ENCODE measurements around the gene HTRA2. TPM values are rescaled to one million over a fixed set of nuclear protein-coding genes. Genes with fewer than 3 reads are reported as not detected.

HTRA2 gene
- total and polyA plus RNA-seq, 4 donors = 13.3 to 81.8 (median 18.5) TPM

- Histone ChIP-seq H3K9ac (ENCODE audit: low read depth in 1 of 2, low read length in 2 of 2) (no peak overlapping the region), H3K9me3 (ENCODE audit: control insufficient read depth in 4 of 4, low read length in 3 of 4) (no peaks in the 10 kb centered on the region), H3K4me3 (ENCODE audit: low read depth in 1 of 3, low read length in 3 of 3) (no peak overlapping the region), H3K36me3 (ENCODE audit: control insufficient read depth in 4 of 4, insufficient read depth in 3 of 4, low read depth in 1 of 4, low read length in 3 of 4) (no peaks in the 10 kb centered on the region), H3K4me1 (ENCODE audit: control insufficient read depth in 4 of 4, insufficient read depth in 4 of 4, low read length in 3 of 4) (no peaks in the 10 kb centered on the region), H3K27me3 (ENCODE audit: control insufficient read depth in 4 of 4, insufficient read depth in 4 of 4, low read length in 3 of 4) (no peaks in the 10 kb centered on the region), H3K27ac (ENCODE audit: low read depth in 1 of 2, low read length in 2 of 2) (no peak overlapping the region)
- DNase-seq (ENCODE audit: low spot score) = no peak
- TF ChIP-seq FOXA1 (IDR thresholded peaks at IDR 0.05) (no peak), GABPA (IDR thresholded peaks at IDR 0.05 in 1 of 2, conservative IDR thresholded peaks at IDR 0.05 in 1 of 2) (no peak), YY1 (IDR thresholded peaks at IDR 0.05) (no peak), MAX (IDR thresholded peaks at IDR 0.05) (no peak), HNF4A (conservative IDR thresholded peaks at IDR 0.05) (no peak), RXRA (IDR thresholded peaks at IDR 0.05) (no peak), CTCF (IDR thresholded peaks at IDR 0.05; ENCODE audit: low read depth, low read length, missing input control) (no peak), ZBTB33 (IDR thresholded peaks at IDR 0.05) (no peak), EGR1 (IDR thresholded peaks at IDR 0.05; ENCODE audit: low read depth in 2 of 2) (no peak), JUND (IDR thresholded peaks at IDR 0.05) (no peak), TAF1 (conservative IDR thresholded peaks at IDR 0.05) (no peak), FOXA2 (IDR thresholded peaks at IDR 0.05) (no peak), REST (IDR thresholded peaks at IDR 0.05) (no peak), RAD21 (IDR thresholded peaks at IDR 0.05) (no peak), NR2F2 (IDR thresholded peaks at IDR 0.05) (no peak), SP1 (IDR thresholded peaks at IDR 0.05) (no peak), HNF4G (IDR thresholded peaks at IDR 0.05) (no peak), ATF3 (IDR thresholded peaks at IDR 0.05) (no peak)
- 84% methylated on average over 7 of the region's 7 CpGs for WGBS
These were observed 32.5 kb downstream of the HTRA2 start for GRCh38 chr2:74562126-74562775.

Data from liver (tissue), 9 donors.